HG02678 (cell line): ENCODE data around the gene F8.
A peak's percentile ranks its signal among the peaks of the same experiment; 100 is the strongest.
"Not testable (repeated sequence)": the region's sequence is repeated elsewhere in the genome, so short reads cannot be mapped to it uniquely, and the experiment has no call there.

ENCODE experiments used
- ATAC-seq: cut with Tn5 transposase; IDR thresholded peaks from one replicate; pipeline ENCODE4 v1.9.1; 2021; ENCODE audit warnings: mild to moderate bottlenecking, moderate library complexity; ENCODE audit not compliant: unreplicated experiment

The F8 gene

DNA sequence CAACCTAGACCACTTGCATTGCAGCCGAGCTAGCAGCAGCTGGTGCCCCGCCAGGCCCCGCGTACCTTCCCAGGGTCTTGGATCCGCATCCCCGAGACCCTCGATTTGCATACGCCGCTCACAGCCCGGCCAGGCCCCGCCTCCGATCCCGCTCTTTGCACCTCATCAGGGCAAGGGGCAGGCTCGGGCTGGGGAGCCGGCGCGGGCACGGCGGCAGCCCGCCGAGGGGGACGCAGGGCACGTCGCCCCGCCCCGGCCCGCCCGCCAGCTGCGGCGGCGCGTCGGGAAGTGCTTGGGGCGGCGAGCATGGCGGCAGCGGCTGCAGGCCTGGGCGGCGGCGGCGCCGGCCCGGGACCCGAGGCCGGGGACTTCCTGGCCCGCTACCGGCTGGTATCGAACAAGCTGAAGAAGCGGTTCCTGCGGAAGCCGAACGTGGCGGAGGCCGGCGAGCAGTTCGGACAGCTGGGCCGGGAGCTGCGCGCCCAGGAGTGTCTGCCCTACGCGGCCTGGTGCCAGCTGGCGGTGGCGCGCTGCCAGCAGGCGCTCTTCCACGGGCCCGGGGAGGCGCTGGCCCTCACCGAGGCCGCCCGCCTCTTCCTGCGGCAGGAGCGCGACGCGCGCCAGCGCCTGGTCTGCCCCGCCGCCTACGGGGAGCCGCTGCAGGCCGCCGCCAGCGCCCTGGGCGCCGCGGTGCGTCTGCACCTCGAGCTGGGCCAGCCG, 136.3 kb downstream of the F8 start, which contains the start of gene F8A1:
Gene F8A1, plus strand, starts transcription at position 287 of the 720 bp plus-strand sequence. Its CDS starts 20 bp downstream, at position 307.
- ATAC-seq: peak; percentile 75

DNA sequence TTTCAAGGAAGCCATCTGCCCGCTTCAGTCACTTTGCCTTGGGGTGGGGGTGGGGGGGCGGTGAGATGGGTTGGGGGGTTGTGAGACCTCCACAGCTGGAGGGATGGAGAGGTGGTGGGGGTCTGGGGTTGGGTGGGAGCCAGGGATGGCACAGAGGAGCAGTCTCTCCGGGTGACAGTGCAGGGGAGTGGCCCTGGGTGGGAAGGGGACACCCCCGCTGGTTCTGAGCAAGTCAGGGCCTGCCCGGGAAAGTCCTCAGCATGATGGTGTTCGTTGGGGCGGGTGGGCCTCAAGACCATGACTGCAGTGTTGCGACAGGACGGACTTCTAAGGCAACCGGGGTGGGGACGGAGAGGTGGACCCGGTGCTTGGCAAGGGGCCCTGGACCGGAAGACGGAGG, 137.0 kb downstream of the F8 start:
- not testable (repeated sequence) for ATAC-seq

DNA sequence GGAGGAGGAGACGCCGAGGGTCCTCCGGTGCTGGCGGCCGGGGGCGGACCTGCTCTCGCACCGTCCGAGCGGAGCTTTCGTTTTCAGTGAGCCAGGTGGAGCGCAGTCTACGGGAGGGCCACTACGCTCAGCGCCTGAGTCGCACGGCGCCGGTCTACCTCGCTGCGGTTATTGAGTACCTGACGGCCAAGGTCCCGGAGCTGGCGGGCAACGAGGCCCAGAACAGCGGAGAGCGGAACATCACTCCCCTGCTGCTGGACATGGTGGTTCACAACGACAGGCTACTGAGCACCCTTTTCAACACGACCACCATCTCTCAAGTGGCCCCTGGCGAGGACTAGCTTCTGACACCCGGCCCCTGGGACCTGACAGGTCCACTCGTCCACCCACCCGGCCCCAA, 137.5 kb downstream of the F8 start:
- ATAC-seq: not testable (repeated sequence)

DNA sequence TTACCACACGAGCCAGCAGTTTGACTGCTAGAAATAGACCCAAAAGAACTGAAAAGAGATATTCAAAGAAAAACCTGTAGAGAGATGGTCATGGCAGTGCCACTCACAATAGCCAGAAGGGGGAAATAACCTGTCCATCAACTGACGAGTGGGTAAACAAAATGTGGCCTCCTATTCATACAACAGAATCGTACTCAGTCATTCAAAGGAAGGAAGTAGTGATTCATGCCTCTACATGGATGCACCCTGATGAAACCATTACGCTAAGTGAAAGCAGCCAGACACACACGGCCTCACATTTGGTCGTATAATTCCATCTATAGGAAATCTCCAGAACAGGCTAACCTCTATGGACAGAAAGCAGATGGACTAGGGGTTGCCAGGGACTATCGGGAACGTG, 138.5 kb downstream of the F8 start:
- not testable (repeated sequence) for ATAC-seq

DNA sequence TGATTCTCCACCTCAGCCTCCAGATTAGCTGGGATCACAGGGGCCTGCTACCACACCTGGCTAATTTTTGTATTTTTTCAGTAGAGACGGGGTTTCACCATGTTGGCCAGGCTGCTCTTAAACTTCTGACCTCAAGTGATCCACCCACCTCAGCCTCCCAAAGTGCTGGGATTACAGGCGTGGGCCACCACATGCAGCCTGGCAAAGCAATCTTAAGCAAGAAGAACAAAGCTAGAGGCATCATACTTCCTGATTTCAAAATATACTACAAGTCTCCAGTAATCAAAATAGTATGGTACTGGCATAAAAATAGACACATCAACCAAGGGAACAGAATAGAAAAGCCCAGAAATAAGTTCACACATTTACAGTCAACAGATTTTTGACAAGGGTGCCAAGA, 149.2 kb downstream of the F8 start:
- no peak for ATAC-seq

DNA sequence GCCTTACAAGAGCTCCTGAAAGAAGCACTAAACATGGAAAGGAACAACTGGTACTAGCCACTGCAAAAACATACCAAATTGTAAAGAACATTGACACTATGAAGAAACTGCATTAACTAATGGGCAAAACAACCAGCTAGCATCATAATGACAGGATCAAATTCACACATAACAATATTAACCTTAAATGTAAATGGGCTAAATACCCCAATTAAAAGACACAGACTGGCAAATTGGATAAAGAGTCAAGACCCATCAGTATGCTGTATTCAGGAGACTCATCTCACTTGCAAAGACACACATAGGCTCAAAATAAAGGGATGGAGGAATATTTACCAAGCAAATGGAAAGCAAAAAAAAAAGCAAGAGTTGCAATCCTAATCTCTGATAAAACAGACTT, 154.0 kb downstream of the F8 start:
- not testable (repeated sequence) for ATAC-seq

DNA sequence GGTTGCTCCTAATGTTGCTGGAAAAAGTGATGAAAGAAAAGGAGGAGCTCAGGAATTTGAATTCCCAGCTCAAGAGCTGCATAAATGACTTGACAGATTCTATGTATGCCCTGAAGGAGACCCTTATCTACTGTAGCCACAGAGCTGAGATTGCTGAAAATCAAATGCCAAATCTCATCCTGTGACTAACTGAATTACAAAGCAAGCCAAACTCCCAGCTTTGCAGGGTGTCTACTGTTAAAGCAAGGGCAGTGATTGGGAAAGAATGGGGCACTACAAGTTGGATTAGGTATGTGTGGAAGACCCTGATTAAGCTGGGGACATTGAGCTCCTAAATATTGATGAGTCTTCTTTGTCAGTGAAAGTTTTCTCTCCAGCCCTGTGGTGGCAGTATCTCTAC, 167.3 kb downstream of the F8 start:
- no peak for ATAC-seq

DNA sequence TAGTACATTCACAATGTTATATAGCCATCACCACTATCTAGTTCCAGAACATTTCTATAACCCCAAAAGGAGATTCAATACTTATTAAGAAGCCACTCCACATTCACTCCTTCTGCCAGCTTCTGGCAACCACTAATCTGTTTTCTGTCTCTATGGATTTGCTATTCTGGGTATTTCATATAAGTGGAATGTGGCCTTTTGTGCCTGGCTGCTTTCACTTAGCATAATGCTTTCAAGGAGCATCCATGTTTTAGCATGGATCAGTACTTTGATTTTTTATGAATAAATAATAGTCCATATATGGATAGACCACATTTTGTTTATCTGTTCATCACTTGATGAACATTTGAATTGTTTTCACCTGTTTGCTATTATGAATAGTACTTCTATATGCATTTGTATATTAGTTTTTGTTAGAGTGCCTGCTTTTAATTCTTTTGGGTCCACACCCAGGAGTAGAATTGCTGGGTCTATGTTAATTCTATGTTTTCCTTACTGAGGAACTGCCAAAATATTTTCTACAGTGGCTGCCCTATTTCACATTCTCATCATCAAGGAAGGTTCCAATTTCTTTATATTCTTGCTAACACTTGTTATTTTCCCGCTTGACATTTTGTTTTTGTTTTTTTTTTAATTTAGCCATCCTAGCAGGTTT, 171.4 kb downstream of the F8 start:
- ATAC-seq: no peak

DNA sequence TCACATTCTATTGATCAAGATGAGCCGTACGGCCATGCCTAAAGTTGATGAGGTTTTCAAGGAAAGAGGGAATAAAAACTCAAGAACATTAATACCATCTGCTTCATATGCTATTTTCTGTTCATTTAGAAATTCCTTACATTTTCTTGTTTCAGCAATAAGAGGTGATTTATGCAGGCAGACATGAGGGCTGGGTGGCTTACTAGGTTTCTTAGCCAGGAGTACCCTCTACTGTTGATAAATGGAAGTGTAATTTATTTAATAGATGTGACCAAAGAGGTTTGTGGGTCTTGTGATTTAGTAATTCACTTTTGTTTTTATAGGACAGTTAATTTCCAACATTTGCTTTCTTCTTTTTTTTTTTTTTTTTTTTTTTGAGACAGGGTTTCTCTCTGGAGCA, 181.7 kb downstream of the F8 start:
- no peak for ATAC-seq

DNA sequence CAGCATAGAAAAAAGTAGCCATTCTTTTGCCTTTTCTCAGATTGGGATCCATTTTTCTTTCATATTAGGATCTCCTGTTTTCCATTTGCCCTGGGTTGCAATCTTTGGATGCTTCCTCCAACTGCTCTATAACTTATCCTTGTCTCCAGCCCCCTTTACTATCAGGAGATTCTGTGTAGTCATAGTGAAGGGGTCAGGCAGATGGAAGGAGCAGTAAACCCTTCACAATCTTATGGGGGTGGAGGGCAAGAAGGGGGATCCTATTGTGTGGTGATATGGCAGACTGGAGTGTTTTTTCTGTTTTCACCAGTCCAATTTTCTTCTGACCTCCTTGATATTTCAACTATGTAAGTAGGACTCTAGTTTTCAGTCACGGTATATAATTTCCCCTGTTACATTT, 186.4 kb downstream of the F8 start:
- no peak for ATAC-seq

DNA sequence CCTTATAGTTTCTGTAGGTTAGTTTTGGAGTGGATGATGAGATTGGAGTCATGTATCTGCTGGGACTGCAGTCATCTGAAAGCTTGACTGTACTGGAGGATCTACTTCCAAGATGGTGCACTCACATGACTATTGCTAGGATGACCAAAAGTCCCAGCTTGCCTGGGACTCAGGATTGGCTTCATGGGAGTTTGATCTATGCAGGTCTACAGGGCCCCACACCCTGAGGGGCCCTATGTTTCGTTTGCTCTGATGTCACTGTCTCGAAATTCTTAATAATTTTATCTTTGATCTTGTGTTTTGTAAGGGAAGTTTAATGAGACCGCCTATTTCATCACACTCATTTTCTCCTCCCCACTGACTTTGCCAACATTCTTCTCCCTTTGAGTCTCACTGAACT, 188.0 kb downstream of the F8 start, which contains the start of gene SMIM9:
Gene SMIM9, minus strand, starts transcription at position 101 of the 400 bp plus-strand sequence. CDS start 3,806 bp downstream, outside the sequence.
- ATAC-seq: no peak

DNA sequence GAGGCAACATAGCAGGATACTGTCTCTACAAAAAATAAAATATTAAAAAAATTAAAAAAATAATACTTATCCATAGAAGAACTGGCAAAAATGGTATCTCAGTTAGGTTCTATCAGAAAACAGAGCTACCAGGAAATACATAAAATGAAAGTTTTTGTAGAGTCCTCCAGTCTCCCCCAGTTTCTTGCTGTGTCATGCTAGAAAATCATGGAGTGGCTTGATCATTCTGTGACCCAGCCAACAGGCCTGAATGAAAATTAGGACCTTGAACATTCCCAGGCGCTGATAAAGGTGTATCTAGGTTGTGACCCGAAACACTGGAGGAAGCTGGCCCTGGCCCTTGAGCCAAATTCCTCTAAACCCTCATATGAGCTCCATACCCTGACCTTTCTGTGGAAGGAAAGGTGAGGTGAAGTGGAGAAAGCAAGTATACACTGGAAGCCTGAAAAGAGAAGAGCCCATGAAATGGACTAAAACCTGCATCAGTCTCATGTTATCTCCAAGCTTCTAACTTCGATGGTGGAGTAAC, 188.7 kb downstream of the F8 start:
- no peak for ATAC-seq

DNA sequence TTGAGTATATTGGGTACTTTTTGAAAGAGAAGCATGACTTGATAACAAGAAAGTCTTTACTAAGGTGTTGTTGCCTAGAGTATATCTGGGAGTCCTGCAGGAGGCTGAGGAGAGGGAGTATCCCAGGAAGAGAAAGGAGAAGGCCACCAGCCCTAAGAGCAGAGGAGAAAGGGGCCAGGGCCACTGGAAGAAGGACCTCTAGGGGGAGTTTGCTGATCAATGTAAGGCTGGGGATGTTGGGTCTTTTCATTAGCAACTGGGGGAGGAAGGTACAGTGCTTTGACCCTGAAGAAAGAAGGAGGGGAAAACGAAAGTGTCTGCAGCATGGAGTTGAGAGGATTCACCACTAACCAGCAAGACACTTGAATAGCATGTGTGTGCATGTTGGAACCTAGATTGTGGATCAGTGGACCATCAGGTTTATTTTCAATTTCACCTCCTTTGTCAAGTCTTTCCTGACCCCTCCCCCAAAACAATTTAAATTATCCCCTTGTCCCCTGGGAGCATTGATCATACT, 192.5 kb downstream of the F8 start:
- ATAC-seq: no peak

DNA sequence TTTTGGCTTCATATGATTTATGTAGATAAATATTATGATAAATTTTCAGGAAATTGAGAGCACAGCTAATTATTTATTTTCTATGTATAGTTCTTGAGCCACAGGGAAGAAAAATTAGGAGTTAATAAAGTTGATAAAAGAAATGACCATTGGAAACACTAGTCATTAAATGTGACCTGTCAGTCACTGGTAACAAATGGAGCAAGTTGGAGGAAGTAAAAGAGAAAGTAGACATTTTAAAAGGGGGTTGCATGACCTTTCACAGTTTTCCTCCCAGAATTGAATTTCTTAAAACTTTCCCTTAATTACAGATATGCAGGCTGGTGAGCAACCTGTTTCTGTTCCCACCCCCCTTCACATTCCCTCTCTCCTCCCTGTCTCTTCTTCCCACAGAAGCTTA, 193.4 kb downstream of the F8 start:
- no peak for ATAC-seq

DNA sequence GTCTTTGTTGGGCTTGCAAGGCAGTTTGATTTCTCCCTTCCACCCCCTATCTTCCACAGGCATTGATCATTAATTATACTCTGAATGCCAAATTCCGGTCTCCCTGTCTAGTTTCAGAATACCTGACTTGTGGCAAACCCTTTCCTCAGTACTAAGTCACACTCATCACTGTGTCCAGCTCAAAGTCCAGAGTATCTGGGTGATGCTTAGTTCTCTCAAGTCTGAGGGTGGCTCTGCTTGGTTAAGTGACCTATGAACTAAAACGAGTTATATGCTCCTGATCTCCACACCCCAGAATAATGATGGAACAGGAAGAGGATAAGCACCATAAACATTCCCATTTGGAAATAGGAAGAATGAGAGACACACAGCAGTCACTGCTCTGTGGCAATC, 194.5 kb downstream of the F8 start:
- ATAC-seq: no peak

DNA sequence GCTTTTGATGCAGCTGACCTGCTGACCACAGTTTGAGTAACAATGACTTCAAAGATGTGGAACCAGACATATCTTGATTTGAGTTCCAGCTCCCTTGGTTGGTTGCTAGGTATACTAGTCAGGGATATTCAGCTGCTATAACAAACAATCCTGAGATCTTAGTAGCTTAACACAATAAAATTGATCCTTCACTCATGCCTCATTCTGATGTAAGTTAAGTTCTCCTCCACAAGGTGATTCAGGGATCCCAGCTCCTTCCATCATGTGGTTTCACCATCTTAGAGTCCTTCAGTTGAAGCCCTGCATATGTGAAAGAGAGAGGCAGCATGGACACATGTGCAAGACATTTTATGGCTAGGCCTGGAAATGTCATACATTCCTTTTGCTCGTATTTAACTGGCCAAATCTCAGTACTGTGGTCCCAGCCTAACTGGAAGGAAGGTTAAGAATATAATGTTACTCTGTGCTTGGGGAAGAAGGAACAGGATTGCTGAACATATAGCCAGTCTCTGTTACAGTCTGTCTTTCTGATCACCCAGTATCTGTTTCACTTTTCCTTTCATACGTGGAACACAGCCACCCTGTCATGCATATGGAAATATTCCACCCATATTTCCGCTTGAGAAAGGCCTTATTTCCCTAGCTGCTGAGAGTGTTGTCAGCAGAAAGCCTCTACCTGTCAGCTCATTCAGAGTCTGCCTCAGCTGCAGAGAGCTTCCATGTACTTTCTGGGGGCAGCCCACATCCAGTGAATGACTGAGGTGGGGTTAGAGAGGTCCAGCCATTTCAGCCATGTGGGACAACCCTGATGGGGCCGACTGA, 195.1 kb downstream of the F8 start:
- peak; percentile 97 for ATAC-seq

DNA sequence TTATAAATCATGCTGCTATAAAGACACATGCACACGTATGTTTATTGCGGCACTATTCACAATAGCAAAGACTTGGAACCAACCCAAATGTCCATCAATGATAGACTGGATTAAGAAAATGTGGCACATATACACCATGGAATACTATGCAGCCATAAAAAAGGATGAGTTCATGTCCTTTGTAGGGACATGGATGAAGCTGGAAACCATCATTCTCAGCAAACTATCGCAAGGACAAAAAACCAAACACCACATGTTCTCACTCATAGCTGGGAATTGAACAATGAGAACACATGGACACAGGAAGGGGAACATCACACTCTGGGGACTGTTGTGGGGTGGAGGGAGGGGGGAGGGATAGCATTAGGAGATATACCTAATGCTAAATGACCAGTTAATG, 196.9 kb downstream of the F8 start:
- ATAC-seq: not testable (repeated sequence)

DNA sequence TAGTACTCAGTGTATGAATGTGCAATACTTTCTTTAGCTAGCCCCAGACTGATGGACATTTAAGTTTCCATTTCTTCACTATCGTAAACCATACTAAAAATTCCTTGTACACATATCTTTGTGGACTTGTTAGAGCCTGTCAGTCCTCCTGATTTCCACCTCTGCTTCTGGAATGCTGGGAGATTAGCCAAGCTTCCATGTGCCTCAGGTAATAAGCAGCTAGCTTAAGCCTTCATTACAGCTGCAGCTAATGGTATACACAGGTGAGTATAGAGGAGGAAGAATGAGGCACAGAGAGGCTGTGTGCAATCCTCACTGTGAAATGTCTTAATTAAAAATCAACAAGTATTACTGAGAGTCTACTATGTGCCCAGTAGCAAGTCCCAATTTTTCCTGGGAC, 197.9 kb downstream of the F8 start:
- ATAC-seq: no peak

DNA sequence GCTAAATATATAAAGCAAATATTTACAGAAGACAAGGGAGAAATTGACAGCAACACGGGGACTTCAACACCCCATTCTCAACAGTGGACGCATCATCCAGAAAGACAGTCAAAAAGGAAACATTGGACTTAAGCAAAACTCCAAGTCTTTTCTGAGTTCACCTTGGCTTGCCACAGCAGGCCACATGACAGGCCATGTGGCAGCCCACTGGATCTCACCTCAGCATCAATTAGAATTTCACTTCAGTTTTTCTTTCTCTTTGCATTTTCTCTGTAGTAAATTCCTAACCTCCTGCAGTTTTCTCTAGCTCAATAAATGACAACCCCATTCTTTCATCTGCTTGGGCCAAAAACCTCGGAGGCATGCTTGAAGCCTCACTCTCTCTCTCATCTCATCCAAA, 200.5 kb downstream of the F8 start:
- no peak for ATAC-seq

DNA sequence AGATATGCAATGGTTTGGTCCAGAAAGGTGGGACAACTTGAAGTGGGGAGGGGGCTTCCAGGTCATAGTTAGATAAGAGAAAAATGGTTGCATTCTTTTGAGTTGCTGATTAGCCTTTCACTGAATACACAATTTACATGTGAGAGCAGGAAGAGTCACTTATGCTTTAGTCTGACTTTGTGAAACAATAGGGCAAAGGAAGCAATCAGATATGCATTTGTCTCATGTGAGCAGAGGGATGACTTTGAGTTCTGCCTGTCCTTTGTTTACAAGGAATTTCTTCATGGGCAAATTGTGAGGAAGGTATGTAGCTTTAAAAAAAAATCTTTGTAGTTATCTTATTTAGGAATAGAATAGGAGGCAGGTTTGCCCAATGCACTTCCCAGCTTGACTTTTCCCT, 201.0 kb downstream of the F8 start:
- no peak for ATAC-seq

DNA sequence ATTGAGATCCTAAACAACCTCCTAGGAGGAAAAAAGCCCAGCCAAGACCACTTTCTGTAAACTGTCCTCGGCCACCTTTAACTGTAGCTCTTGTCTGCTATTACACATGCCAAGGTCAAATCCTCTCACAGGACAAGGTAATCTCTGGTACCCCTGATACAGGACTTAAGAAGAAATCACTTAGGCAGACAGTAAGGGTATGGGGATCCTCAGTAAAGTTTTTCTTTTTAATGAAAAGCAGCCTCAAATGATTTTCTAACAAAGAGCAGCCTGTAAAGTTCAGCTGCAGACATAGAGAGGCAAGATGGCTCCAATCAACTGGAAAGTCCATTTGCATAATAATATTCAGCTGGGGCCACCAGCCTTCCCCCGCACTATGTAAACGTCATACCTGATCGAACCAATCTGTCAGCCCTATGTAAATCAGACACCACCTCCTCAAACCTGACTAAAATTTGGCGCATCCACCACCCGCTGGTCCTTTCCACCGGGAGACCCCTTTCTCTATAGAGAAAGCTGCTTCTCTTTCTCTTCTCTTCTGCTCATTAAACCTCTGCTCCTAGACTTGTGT, 202.7 kb downstream of the F8 start:
- ATAC-seq: peak; percentile 61
